ENCODE measurements around the gene TPCN1.

TPCN1 gene

GRCh38 chr12:113287899-113288282, 66.6 kb downstream of the TPCN1 start (continued):
- TF ChIP-seq ZNF529 (tag by site-specific recombination; IDR thresholded peaks at IDR 0.05; ENCODE audit: insufficient replicate concordance) (no peak), ZNF664 (tag by site-specific recombination; IDR thresholded peaks at IDR 0.05) (no peak), ZNF280D (tag by site-specific recombination; IDR thresholded peaks at IDR 0.05) (no peak), ZNF624 (tag by site-specific recombination; IDR thresholded peaks at IDR 0.05) (no peak), ZNF473 (tag by site-specific recombination; IDR thresholded peaks at IDR 0.05) (no peak), ZNF776 (tag by site-specific recombination; IDR thresholded peaks at IDR 0.05; ENCODE audit: borderline replicate concordance) (no peak), ZBTB49 (tag by site-specific recombination; IDR thresholded peaks at IDR 0.05; ENCODE audit: low read depth) (no peak), ZNF174 (tag by site-specific recombination; IDR thresholded peaks at IDR 0.05) (no peak)

GRCh38 chr12:113289361-113289760, 68.1 kb downstream of the TPCN1 start:
- Histone ChIP-seq H3K36me3 (ENCODE audit: control insufficient read depth in 2 of 2, insufficient read depth in 1 of 2, low read length in 2 of 2) (peaks cover 0 to 11% of the 10 kb centered on the region in 2 experiments; a peak in 2 of 3 replicates), H3K27ac (ENCODE audit: extremely low read depth, low read depth, low read length) (no peak overlapping the region), H3K4me3 (ENCODE audit: low read depth, low read length) (no peak overlapping the region), H3K9me3 (ENCODE audit: control insufficient read depth, insufficient read depth, low read depth, low read length) (no peaks in the 10 kb centered on the region), H3K4me1 (ENCODE audit: control insufficient read depth, insufficient read depth, low read length) (no peaks in the 10 kb centered on the region)
- ChIA-PET CTCF (interaction anchor here (0.6 kb wide), 1 partner anchor 240 kb away, joined by 5 read pairs; no protein-coding TSS in a partner anchor), POLR2A (no interaction called here)
- no peak for TF ChIP-seq TCF7L2 (IDR thresholded peaks at IDR 0.05; ENCODE audit: borderline replicate concordance, low read depth, low read length)
- TF ChIP-seq ZNF121 (tag by site-specific recombination; IDR thresholded peaks at IDR 0.05) = no peak
- no peak for TF ChIP-seq ZNF2 (tag by site-specific recombination; IDR thresholded peaks at IDR 0.05)
- TF ChIP-seq ZNF654 (tag by site-specific recombination; IDR thresholded peaks at IDR 0.05; ENCODE audit: low read depth) = no peak
- TF ChIP-seq BCL11A (tag by site-specific recombination; IDR thresholded peaks at IDR 0.05; ENCODE audit: low read depth) = no peak
- TF ChIP-seq ZNF19 (tag by site-specific recombination; IDR thresholded peaks at IDR 0.05; ENCODE audit: low read depth) = no peak
- TF ChIP-seq ZSCAN4 (tag by site-specific recombination; IDR thresholded peaks at IDR 0.05) = no peak
- TF ChIP-seq ZNF830 (tag by site-specific recombination; IDR thresholded peaks at IDR 0.05; ENCODE audit: low read depth) = no peak
- no peak for TF ChIP-seq KLF7 (tag by site-specific recombination; IDR thresholded peaks at IDR 0.05; ENCODE audit: borderline replicate concordance)
- no peak for TF ChIP-seq ZNF777 (tag by site-specific recombination; IDR thresholded peaks at IDR 0.05; ENCODE audit: borderline replicate concordance)

GRCh38 chr12:113290506-113290905, 69.2 kb downstream of the TPCN1 start:
- TF ChIP-seq ZNF350 (tag by site-specific recombination; IDR thresholded peaks at IDR 0.05) = no peak
- 0 out of 2 replicates have a peak, but pooled peaks have one; percentile 12 for TF ChIP-seq KLF1 (tag by site-specific recombination; IDR thresholded peaks at IDR 0.05)
- no peak for TF ChIP-seq HIC1 (tag by site-specific recombination; IDR thresholded peaks at IDR 0.05)
- ChIA-PET POLR2A (interaction anchor here (0.6 kb wide), 1 partner anchor 93 kb away, joined by 3 read pairs; no protein-coding TSS in a partner anchor), CTCF (no interaction called here)

More at GRCh38 chr12:113290506-113290905, 69.2 kb downstream of the TPCN1 start:
- no peaks in the 10 kb centered on the region for H3K4me1 ChIP-seq (ENCODE audit: control insufficient read depth, insufficient read depth, low read length)
- peaks cover 0 to 9% of the 10 kb centered on the region in 2 experiments; a peak in 2 of 3 replicates for H3K36me3 ChIP-seq (ENCODE audit: control insufficient read depth in 2 of 2, insufficient read depth in 1 of 2, low read length in 2 of 2)
- H3K4me3 ChIP-seq (ENCODE audit: low read depth, low read length) = no peak overlapping the region
- H3K27ac ChIP-seq (ENCODE audit: extremely low read depth, low read depth, low read length) = no peak overlapping the region
- H3K9me3 ChIP-seq (ENCODE audit: control insufficient read depth, insufficient read depth, low read depth, low read length) = no peaks in the 10 kb centered on the region

Measured in HEK293 (cell line).